Activated T-helper 17 cell treated with anti-CD3 and anti-CD28 coated beads, Interleukin-2, amount 50 U/mL, for 72 hours (primary cell): ENCODE data around the gene FAM90A26. TPM values are rescaled to one million over a fixed set of nuclear protein-coding genes. Genes with fewer than 3 reads are reported as not detected.

Experiments
- total RNA-seq, 2 donors: library from RNA; stranded (reverse); gene quantifications; one replicate each; pipeline ENCODE4 v1.2.3, GENCODE V29; 2022

FAM90A26 gene
- total RNA-seq, 2 donors from 2014 or later = not detected

Other genes starting within 250 kb of the FAM90A26 start
- gene USP17L10, start 40.2 kb downstream of the FAM90A26 start, total RNA-seq = not detected
- not detected for gene USP17L11, start 45.0 kb downstream of the FAM90A26 start, total RNA-seq
- not detected for gene USP17L12, start 49.7 kb downstream of the FAM90A26 start, total RNA-seq
- not detected for gene USP17L13, start 54.5 kb downstream of the FAM90A26 start, total RNA-seq
- gene USP17L15, start 64.0 kb downstream of the FAM90A26 start, total RNA-seq = not detected
- gene USP17L17, start 73.5 kb downstream of the FAM90A26 start, total RNA-seq = not detected
- gene USP17L18, start 78.2 kb downstream of the FAM90A26 start, total RNA-seq = not detected
- not detected for gene USP17L19, start 83.0 kb downstream of the FAM90A26 start, total RNA-seq
- not detected for gene USP17L20, start 87.7 kb downstream of the FAM90A26 start, total RNA-seq
- gene USP17L21, start 92.5 kb downstream of the FAM90A26 start, total RNA-seq = not detected
- not detected for gene USP17L22, start 97.2 kb downstream of the FAM90A26 start, total RNA-seq
- gene USP17L24, start 154.8 kb downstream of the FAM90A26 start, total RNA-seq = not detected
- not detected for gene USP17L25, start 159.5 kb downstream of the FAM90A26 start, total RNA-seq
- gene USP17L26, start 164.2 kb downstream of the FAM90A26 start, total RNA-seq = not detected
- gene USP17L5, start 169.0 kb downstream of the FAM90A26 start, total RNA-seq = not detected
- gene USP17L27, start 173.7 kb downstream of the FAM90A26 start, total RNA-seq = not detected
- gene USP17L28, start 178.5 kb downstream of the FAM90A26 start, total RNA-seq = not detected
- gene USP17L29, start 183.2 kb downstream of the FAM90A26 start, total RNA-seq = not detected
- gene USP17L30, start 192.7 kb downstream of the FAM90A26 start, total RNA-seq = not detected